ENCODE measurements around the gene OR2D3. TPM values are rescaled to one million over a fixed set of nuclear protein-coding genes. Genes with fewer than 3 reads are reported as not detected.

Gene OR2D3, protein sequence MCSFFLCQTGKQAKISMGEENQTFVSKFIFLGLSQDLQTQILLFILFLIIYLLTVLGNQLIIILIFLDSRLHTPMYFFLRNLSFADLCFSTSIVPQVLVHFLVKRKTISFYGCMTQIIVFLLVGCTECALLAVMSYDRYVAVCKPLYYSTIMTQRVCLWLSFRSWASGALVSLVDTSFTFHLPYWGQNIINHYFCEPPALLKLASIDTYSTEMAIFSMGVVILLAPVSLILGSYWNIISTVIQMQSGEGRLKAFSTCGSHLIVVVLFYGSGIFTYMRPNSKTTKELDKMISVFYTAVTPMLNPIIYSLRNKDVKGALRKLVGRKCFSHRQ
- total RNA-seq (2021) = not detected in 2 replicates
- long read RNA-seq = 0 reads

DNA sequence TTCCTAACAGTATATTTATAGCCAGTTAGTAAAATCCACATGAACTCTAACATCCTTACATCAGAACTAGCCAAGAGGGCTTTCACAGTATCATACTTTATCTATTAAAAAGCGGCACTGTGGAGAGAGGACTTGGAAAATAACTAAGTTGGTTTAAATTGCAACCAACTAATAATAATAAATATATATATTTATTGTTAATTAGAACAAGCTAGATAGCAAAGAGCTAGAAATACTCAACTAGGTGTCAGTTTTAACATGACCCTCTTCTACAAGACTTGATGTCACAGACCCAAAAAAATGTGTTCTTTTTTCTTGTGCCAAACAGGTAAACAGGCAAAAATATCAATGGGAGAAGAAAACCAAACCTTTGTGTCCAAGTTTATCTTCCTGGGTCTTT is at the start of gene OR2D3:
OR2D3 (plus strand) TSS at position 301 of the 400 bp plus-strand sequence; CDS start at position 301, 0 bp downstream.
- no peak within 1 kb of the TSS for H3K4me2 ChIP-seq (ENCODE audit: insufficient read depth, insufficient read length, low read length)
- no peak within 1 kb of the TSS for H3T11ph ChIP-seq (ENCODE audit: low read length)
- no peak within 1 kb of the TSS for H2BK20ac ChIP-seq (ENCODE audit: low read depth, low read length, poor library complexity, severe bottlenecking)
- H3K23ac ChIP-seq (ENCODE audit: insufficient read length, low read depth, low read length) = no peak within 1 kb of the TSS
- H3K9me3 Mint-ChIP-seq = peaks cover 0 to 4% of the 10 kb centered on the region in 2 experiments; a peak in 1 of 5 replicates
- H4K91ac ChIP-seq (ENCODE audit: insufficient read length, low read depth, low read length) = no peak within 1 kb of the TSS
- no peak within 1 kb of the TSS for H3K4ac ChIP-seq (ENCODE audit: low read depth, low read length)
- no peak within 1 kb of the TSS for H2BK120ac ChIP-seq (ENCODE audit: low read depth, low read length, poor library complexity, severe bottlenecking)
- no peak within 1 kb of the TSS for H2BK12ac ChIP-seq (ENCODE audit: insufficient read length, low read depth, low read length)
- no peaks in the 10 kb centered on the region for H3K9me3 ChIP-seq (ENCODE audit: control insufficient read depth, low read depth, low read length)
- no peaks in the 10 kb centered on the region for H3K79me1 ChIP-seq (ENCODE audit: insufficient read depth, low read depth, low read length, poor library complexity, severe bottlenecking)
- no peak within 1 kb of the TSS for H2AK5ac ChIP-seq (ENCODE audit: insufficient read length, low read length)
- H3K4me1 Mint-ChIP-seq = peaks cover 3% of the 10 kb centered on the region in 2 experiments
- H3K4me1 ChIP-seq (ENCODE audit: insufficient read depth, low read length) = no peaks in the 10 kb centered on the region; the same call in 1 of the 2 replicates
- DNase-seq = no peak
- no peaks in the 10 kb centered on the region for H3K27me3 ChIP-seq (ENCODE audit: insufficient read depth, low read length)
- no peaks in the 10 kb centered on the region for H3K23me2 ChIP-seq (ENCODE audit: insufficient read length, low read depth, low read length, poor library complexity, severe bottlenecking)
- H3K36me3 Mint-ChIP-seq (ENCODE audit: insufficient read depth in 1 of 3, low read depth in 3 of 3) = no peaks in the 10 kb centered on the region; a peak in 1 of 7 replicates
- H4K5ac ChIP-seq (ENCODE audit: insufficient read length, low read depth, low read length) = no peak within 1 kb of the TSS
- H3K79me2 ChIP-seq (ENCODE audit: insufficient read depth, low read length) = no peaks in the 10 kb centered on the region
- no peak within 1 kb of the TSS for H2BK15ac ChIP-seq (ENCODE audit: low read depth, low read length)
- H4K20me1 ChIP-seq (ENCODE audit: control insufficient read depth, insufficient read depth, insufficient read length) = no peaks in the 10 kb centered on the region
- no peak within 1 kb of the TSS for H3K27ac Mint-ChIP-seq
- no peak within 1 kb of the TSS for H2BK5ac ChIP-seq (ENCODE audit: insufficient read length, low read length)
- no peak within 1 kb of the TSS for H3K56ac ChIP-seq (ENCODE audit: insufficient read length, low read depth, low read length)
- H2AFZ ChIP-seq (ENCODE audit: low read length) = no peak within 1 kb of the TSS
- no peak within 1 kb of the TSS for H3K27ac ChIP-seq (ENCODE audit: insufficient read length, low read depth, low read length)
- no CpG with 5 or more reads among the region's 1 CpG for WGBS (ENCODE audit: extremely low coverage, insufficient read length, low lambda C conversion rate)
- no peak within 1 kb of the TSS for H3K4me3 Mint-ChIP-seq
- no peak within 1 kb of the TSS for H3K18ac ChIP-seq (ENCODE audit: insufficient read length, low read depth, low read length)
- H3K27me3 Mint-ChIP-seq (ENCODE audit: low read depth) = no peaks in the 10 kb centered on the region
- H4K8ac ChIP-seq (replicated peaks; ENCODE audit: insufficient read length, low read depth, low read length) = no peak within 1 kb of the TSS
- H3K14ac ChIP-seq (ENCODE audit: insufficient read depth, low read length) = no peak within 1 kb of the TSS
- H3K9ac ChIP-seq (ENCODE audit: extremely low read depth, insufficient read length, low read length) = no peak within 1 kb of the TSS
- TF ChIP-seq, protein P1, sequence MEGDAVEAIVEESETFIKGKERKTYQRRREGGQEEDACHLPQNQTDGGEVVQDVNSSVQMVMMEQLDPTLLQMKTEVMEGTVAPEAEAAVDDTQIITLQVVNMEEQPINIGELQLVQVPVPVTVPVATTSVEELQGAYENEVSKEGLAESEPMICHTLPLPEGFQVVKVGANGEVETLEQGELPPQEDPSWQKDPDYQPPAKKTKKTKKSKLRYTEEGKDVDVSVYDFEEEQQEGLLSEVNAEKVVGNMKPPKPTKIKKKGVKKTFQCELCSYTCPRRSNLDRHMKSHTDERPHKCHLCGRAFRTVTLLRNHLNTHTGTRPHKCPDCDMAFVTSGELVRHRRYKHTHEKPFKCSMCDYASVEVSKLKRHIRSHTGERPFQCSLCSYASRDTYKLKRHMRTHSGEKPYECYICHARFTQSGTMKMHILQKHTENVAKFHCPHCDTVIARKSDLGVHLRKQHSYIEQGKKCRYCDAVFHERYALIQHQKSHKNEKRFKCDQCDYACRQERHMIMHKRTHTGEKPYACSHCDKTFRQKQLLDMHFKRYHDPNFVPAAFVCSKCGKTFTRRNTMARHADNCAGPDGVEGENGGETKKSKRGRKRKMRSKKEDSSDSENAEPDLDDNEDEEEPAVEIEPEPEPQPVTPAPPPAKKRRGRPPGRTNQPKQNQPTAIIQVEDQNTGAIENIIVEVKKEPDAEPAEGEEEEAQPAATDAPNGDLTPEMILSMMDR (conservative IDR thresholded peaks at IDR 0.05) = no peak
